T-helper 22 cell (primary cell): ENCODE measurements around the gene BCHE.
"Not testable (repeated sequence)": the region's sequence is repeated elsewhere in the genome, so short reads cannot be mapped to it uniquely, and the experiment has no call there.

Experiments used
- DNase-seq: peaks from one replicate; pipeline ENCODE4 v3.0.0-alpha.2; 2020; ENCODE audit warnings: low read depth

The BCHE gene

GRCh38 chr3:165816209-165816608, 21.0 kb downstream of the BCHE start:
- no peak for DNase-seq

GRCh38 chr3:165815682-165816081, 21.5 kb downstream of the BCHE start:
- DNase-seq: no peak

GRCh38 chr3:165814380-165814779, 22.8 kb downstream of the BCHE start:
- no peak for DNase-seq

- not testable (repeated sequence) for DNase-seq
Observed at GRCh38 chr3:165807937-165808336, 29.3 kb downstream of the BCHE start.

- DNase-seq: no peak
Observed at GRCh38 chr3:165805946-165806561, 31.2 kb downstream of the BCHE start.

GRCh38 chr3:165803471-165803870, 33.8 kb downstream of the BCHE start:
- no peak for DNase-seq

GRCh38 chr3:165800970-165801369, 36.3 kb downstream of the BCHE start:
- DNase-seq: no peak

- DNase-seq: no peak
Observed at GRCh38 chr3:165799026-165799425, 38.2 kb downstream of the BCHE start.

GRCh38 chr3:165797551-165797950, 39.7 kb downstream of the BCHE start:
- no peak for DNase-seq

GRCh38 chr3:165796701-165797100, 40.5 kb downstream of the BCHE start:
- no peak for DNase-seq

- no peak for DNase-seq
Observed at GRCh38 chr3:165788531-165788930, 48.7 kb downstream of the BCHE start.

GRCh38 chr3:165786013-165786412, 51.2 kb downstream of the BCHE start:
- DNase-seq: no peak

GRCh38 chr3:165784337-165784736, 52.9 kb downstream of the BCHE start:
- DNase-seq: no peak

GRCh38 chr3:165783383-165783782, 53.8 kb downstream of the BCHE start:
- DNase-seq: no peak

- DNase-seq: no peak
Observed at GRCh38 chr3:165778891-165779290, 58.3 kb downstream of the BCHE start.

GRCh38 chr3:165778456-165778855, 58.8 kb downstream of the BCHE start:
- DNase-seq: no peak

- DNase-seq: no peak
Observed at GRCh38 chr3:165775824-165776223, 61.4 kb downstream of the BCHE start.

- DNase-seq: no peak
Observed at GRCh38 chr3:165770781-165771180, 66.4 kb downstream of the BCHE start.

GRCh38 chr3:165768680-165769079, 68.5 kb downstream of the BCHE start:
- no peak for DNase-seq

- DNase-seq: no peak
Observed at GRCh38 chr3:165759041-165759440, 78.2 kb downstream of the BCHE start.

GRCh38 chr3:165755571-165755970, 81.7 kb downstream of the BCHE start:
- DNase-seq: no peak

GRCh38 chr3:165754219-165755007, 82.8 kb downstream of the BCHE start:
- DNase-seq: no peak

- no peak for DNase-seq
Observed at GRCh38 chr3:165753560-165753959, 83.7 kb downstream of the BCHE start.

- DNase-seq: no peak
Observed at GRCh38 chr3:165751637-165752036, 85.6 kb downstream of the BCHE start.
